Epithelial cell of proximal tubule (primary cell): ENCODE results near the gene EGFR. TPM values are rescaled to one million over a fixed set of nuclear protein-coding genes. Genes with fewer than 3 reads are reported as not detected.

Experiments
- DNase-seq: peaks from one replicate; pipeline ENCODE4 v3.0.0-alpha.2; 2011; ENCODE audit warnings: low read depth
- H3K4me3 ChIP-seq: 2 replicates; pipeline ENCODE4 v1.5.1; 2011; ENCODE audit warnings: low read depth, mild to moderate bottlenecking, low read length
- CTCF ChIP-seq: conservative IDR thresholded peaks from 2 replicates; pipeline ENCODE4 v1.5.1; 2012; ENCODE audit warnings: low read depth, mild to moderate bottlenecking, low read length
- total RNA-seq: library from RNA; depleted of rRNA; stranded (reverse); fragments of >200 nt; gene quantifications from 2 replicates; pipeline ENCODE4 v1.2.3, GENCODE V29; 2015

Gene EGFR
- total RNA-seq, 1 donor from 2014 or later, result 48.1 TPM

DNA sequence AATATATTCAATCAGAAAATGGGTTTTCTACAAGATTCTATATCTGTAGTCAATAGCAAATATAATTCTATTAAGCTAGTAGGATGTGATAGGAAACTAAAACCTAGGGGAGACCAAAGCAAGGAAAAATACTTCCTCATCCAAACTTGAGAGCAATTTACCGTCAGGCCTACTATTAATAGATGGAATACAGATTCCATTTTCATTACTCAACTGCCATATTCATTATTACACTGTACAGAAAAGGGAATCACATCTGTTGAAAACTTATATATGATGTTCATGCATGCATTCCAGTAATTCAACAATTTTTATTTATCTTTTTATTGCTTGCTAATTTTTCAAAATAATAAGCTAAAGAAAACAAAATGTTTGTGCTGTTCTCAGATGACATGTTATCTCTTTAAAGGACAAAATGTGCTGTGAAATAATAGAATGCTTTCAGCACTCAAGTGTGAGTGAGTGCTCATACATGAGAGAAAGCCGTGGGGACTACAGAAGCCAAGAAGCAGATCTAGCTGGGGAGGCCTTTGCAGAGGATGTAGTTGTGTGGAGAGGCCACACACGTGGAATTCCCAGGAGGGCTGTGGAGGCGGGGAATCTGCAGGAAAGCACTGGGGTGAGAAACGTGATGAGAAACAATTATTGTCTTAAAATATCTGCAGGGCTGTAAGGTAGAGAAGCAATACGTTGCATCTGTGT, 110.0 kb downstream of the EGFR start:
- DNase-seq, result no peak
- no peak overlapping the region for H3K4me3 ChIP-seq
- TF ChIP-seq CTCF, result no peak

DNA sequence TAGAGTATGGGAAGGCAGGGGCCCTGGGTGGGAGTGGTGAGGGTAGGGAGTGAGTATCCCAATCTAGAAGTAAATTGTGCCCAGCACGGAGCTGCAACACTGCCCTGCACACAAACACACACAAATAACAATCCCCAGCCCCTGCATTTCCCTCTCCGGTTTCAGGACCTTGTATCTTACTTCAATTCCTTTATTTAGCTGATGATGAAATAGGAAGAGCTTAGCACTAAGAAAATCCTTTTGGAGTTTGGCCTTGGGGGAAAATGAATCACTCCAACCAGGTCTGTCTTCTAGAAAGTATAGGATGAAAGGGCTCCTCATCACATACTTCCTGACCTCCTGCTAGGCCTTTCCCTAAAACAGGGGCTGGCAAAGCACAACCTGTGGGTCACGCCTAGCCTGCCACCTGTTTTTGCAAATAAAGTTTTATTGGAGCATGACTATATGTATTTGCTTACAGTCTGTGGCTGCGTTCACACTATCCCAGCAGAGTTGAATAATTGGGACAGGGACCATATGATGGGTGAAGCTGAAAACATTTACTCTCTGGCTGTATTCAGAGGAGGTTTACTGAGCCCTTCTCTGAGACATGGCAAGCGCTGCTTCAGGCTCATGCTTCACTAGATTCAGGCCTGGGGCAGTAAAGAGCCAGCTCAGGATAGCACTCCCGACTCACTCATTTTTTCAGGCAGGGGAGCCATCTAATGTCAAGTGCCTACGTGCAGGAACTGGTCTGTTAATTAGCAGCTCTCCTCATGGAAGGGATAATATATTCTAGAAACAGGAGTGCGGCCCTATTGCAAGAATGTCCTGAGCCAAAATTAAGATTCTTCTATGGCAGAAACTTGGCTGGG, 111.0 kb downstream of the EGFR start:
- no peak overlapping the region for H3K4me3 ChIP-seq
- DNase-seq, result no peak
- peak; percentile 41 for TF ChIP-seq CTCF

GRCh38 chr7:55130395-55131141, 111.8 kb downstream of the EGFR start:
- H3K4me3 ChIP-seq, result no peak overlapping the region
- no peak for TF ChIP-seq CTCF
- DNase-seq, result no peak

- TF ChIP-seq CTCF, result no peak
- H3K4me3 ChIP-seq, result no peak overlapping the region
- no peak for DNase-seq
Observed at GRCh38 chr7:55131142-55131929, 112.5 kb downstream of the EGFR start.

DNA sequence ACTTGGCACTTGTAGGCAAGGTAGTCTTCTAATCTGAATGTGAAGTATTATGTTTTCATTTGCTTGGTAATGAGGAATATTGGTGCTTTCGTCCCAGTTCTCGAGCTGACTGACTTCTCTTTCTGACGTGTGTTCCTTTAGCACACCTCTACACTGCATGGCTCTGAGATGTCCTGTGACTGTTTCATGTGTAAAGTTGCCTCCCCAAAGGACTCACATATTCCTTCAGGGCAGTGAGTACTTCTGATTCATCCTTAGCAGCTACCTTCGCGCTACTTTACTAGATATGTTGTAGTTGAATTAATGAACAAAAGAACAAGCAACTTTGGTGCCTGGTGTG, 113.7 kb downstream of the EGFR start:
- TF ChIP-seq CTCF, result no peak
- no peak for DNase-seq
- no peak overlapping the region for H3K4me3 ChIP-seq

DNA sequence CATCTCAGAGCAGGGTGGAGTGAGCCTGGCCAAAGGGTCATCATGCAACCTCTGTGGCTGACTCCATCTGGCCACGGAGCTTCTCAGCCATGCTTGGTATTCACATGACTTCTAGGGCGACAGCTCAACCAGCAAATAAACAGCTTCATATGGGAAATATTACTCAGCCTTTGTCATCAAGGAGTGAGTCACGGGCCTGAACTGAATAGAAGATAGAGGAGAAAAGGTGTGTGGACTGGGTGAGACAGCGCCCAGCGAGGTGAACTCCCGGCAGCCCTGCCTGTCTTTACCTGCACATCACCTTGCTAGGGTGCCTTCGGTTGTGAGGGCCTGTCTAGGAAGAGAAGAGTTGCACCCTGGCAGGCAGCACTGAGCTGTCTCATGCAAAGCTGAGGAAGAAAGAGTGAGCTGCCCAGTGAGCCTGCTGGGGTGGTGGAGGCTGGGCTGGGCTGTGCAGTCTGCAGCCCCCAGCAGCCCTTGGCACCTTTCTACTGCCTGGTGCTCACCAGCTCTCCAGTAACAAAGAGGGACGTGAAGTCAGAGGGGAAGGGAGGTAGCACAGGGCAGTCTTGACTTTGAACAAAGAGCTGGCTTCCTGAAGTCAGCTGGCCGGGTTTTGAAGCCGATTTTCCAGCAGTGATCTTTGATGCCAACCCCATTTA, 114.2 kb downstream of the EGFR start:
- no peak overlapping the region for H3K4me3 ChIP-seq
- peak; percentile 99 for DNase-seq
- no peak for TF ChIP-seq CTCF
